Endothelial cell of umbilical vein (primary cell): ENCODE results near the gene FLT3. TPM values are rescaled to one million over a fixed set of nuclear protein-coding genes. Genes with fewer than 3 reads are reported as not detected.

ENCODE experiments used
- BruUV-seq: library from RNA; stranded (reverse); fragments of 400-500 nt; replicated peaks from 2 replicates; lab custom pipeline; 2021; lab: Mats Ljungman, UMichigan
- CTCF ChIA-PET: fragments of 300-600, 350-600 bp; sonication (Branson Sonifier 250); formaldehyde crosslinking; loops from one replicate; lab custom pipeline; 2021; ENCODE audit warnings: antibody characterized with exemption, inconsistent platforms; lab: Charles Lee
- POLR2A ChIA-PET: fragments of 300-600, 350-600 bp; sonication (Branson Sonifier 250); formaldehyde crosslinking; loops from one replicate; lab custom pipeline; 2021; ENCODE audit warnings: antibody characterized with exemption, inconsistent platforms; lab: Charles Lee
- DNase-seq: peaks from one replicate; pipeline ENCODE4 v3.0.0-alpha.2; 2011; ENCODE audit warnings: low read depth, low spot score
- FAIRE-seq: peaks from 2 replicates; lab custom pipeline; 2011; peaks lifted over from hg19 to GRCh38; lab: Jason Lieb, UNC
- H2AFZ ChIP-seq: 2 replicates; pipeline ENCODE4 v1.6.0; 2012; ENCODE audit warnings: low read depth, low read length, control low read depth, inconsistent platforms
- H3K27ac ChIP-seq: 2 replicates; pipeline ENCODE4 v1.5.1; 2011; ENCODE audit warnings: low read depth, mild to moderate bottlenecking, control low read depth, low read length, moderate library complexity; ENCODE audit not compliant: insufficient read depth
- H3K27me3 ChIP-seq, 2 experiments: 2 replicates each; pipeline versions ENCODE4 v1.6.0 to v1.6.1; 2011; ENCODE audit warnings: low read length in 2 of 2, mixed read lengths in 1 of 2; ENCODE audit not compliant: control insufficient read depth in 2 of 2, insufficient read depth in 2 of 2
- H3K36me3 ChIP-seq, 2 experiments: 2 replicates in 1 of 2; 3 replicates in 1 of 2; pipeline ENCODE4 v1.5.1; 2011; ENCODE audit warnings: low read length in 2 of 2, mild to moderate bottlenecking in 1 of 2, moderate library complexity in 1 of 2; ENCODE audit not compliant: control insufficient read depth in 2 of 2, insufficient read depth in 2 of 2; ENCODE audit errors: extremely low read depth in 1 of 2
- H3K4me1 ChIP-seq: 3 replicates; pipeline ENCODE4 v1.5.1; 2011; ENCODE audit warnings: mild to moderate bottlenecking, low read length; ENCODE audit not compliant: control insufficient read depth, insufficient read depth; ENCODE audit errors: extremely low read depth
- H3K4me2 ChIP-seq: 2 replicates; pipeline ENCODE4 v1.6.1; 2011; ENCODE audit warnings: low read length, control low read depth, mixed read lengths; ENCODE audit not compliant: insufficient read depth
- H3K4me3 ChIP-seq, 3 experiments: fragments of 200-600 bp in 1 of 3; sonication (generic), shearing (Covaris generic) in 1 of 3; replicated peaks in 1 of 3; 2 replicates each; pipeline ENCODE4 v1.5.1; 2011 to 2016; ENCODE audit warnings: control low read depth in 3 of 3, low read length in 3 of 3, mild to moderate bottlenecking in 2 of 3, inconsistent platforms in 1 of 3, low read depth in 1 of 3, moderate library complexity in 1 of 3; ENCODE audit not compliant: insufficient read depth in 1 of 3
- H3K79me2 ChIP-seq: 2 replicates; pipeline ENCODE4 v1.6.0; 2012; ENCODE audit warnings: low read length, inconsistent platforms; ENCODE audit not compliant: control insufficient read depth, insufficient read depth
- H3K9ac ChIP-seq: replicated peaks from 2 replicates; pipeline ENCODE3; 2011; ENCODE audit warnings: low read length, control low read depth; ENCODE audit not compliant: insufficient read depth; ENCODE audit errors: extremely low read depth
- H3K9me1 ChIP-seq: replicated peaks from 3 replicates; pipeline ENCODE4 v1.6.0; 2011; ENCODE audit warnings: mild to moderate bottlenecking, low read length; ENCODE audit not compliant: control insufficient read depth, insufficient read depth; ENCODE audit errors: extremely low read depth
- H3K9me3 ChIP-seq: replicated peaks from 2 replicates; pipeline ENCODE4 v1.5.1; 2012; ENCODE audit warnings: low read length, inconsistent platforms; ENCODE audit not compliant: control insufficient read depth, insufficient read depth
- H4K20me1 ChIP-seq: replicated peaks from 2 replicates; pipeline ENCODE3; 2011; ENCODE audit warnings: mild to moderate bottlenecking, low read length; ENCODE audit not compliant: control insufficient read depth, insufficient read depth; ENCODE audit errors: extremely low read depth
- EZH2 ChIP-seq: IDR thresholded peaks from 2 replicates; pipeline ENCODE4 v1.6.1; 2012; ENCODE audit warnings: borderline replicate concordance, low read depth, mild to moderate bottlenecking, moderate library complexity, low read length, inconsistent platforms; ENCODE audit not compliant: severe bottlenecking
- FOS ChIP-seq: IDR thresholded peaks from 2 replicates; pipeline ENCODE4 v1.6.1; 2011; ENCODE audit warnings: mild to moderate bottlenecking, low read length, moderate library complexity, borderline replicate concordance; ENCODE audit not compliant: insufficient read depth
- GATA2 ChIP-seq: IDR thresholded peaks from 2 replicates; pipeline ENCODE4 v1.7.0; 2011; ENCODE audit warnings: low read depth, mild to moderate bottlenecking, moderate library complexity, mixed read lengths, low read length; ENCODE audit not compliant: insufficient read length, insufficient read depth
- MYC ChIP-seq: IDR thresholded peaks from one replicate; pipeline ENCODE4 v1.6.1; 2011; ENCODE audit warnings: mild to moderate bottlenecking, low read depth, low read length
- POLR2A ChIP-seq: IDR thresholded peaks from 2 replicates; pipeline ENCODE4 v1.6.1; 2012; ENCODE audit warnings: low read depth, mild to moderate bottlenecking, control low read depth, low read length
- POLR2AphosphoS5 ChIP-seq: IDR thresholded peaks from 2 replicates; pipeline ENCODE4 v1.6.1; 2012; ENCODE audit warnings: low read depth, mild to moderate bottlenecking, control low read depth, low read length, moderate library complexity; ENCODE audit not compliant: insufficient read depth
- dilution Hi-C: fragments of 300-500 bp; cut with MboI; formaldehyde crosslinking; loops from one replicate; pipeline ENCODE4 v1.15.0; 2019; ENCODE audit warnings: low sequenced_read_pairs; ENCODE audit not compliant: extremely low pct_ligation_motif_present
- intact Hi-C: fragments of 100-400 bp; cut with micrococcal nuclease; formaldehyde crosslinking; loops from one replicate; pipeline ENCODE4 v1.10.0; 2022
- polyA plus RNA-seq, 4 experiments: library from polyadenylated mRNA; depleted of rRNA in 3 of 4; stranded (reverse) in 3 of 4; unstranded in 1 of 4; fragments of >200 nt; gene quantifications; 2 replicates each; pipeline versions ENCODE4 v1.2.1 to v1.2.3, GENCODE V29; 2011 to 2012; ENCODE audit warnings: missing spikeins in 1 of 4
- small RNA-seq: library from RNA; depleted of rRNA; stranded (forward); fragments of <200 nt; gene quantifications from one replicate; pipeline ENCODE3, GENCODE V24; 2012; ENCODE audit warnings: low replicate concordance, low read depth; ENCODE audit not compliant: insufficient read depth, insufficient read length
- total RNA-seq: library from RNA; stranded (reverse); gene quantifications from 2 replicates; pipeline ENCODE4 v1.2.3, GENCODE V29; 2021
- TF ChIP-seq, protein P1 (sequence below), 2 donors: IDR thresholded peaks; 1 replicate in 1 of 2; 2 replicates in 1 of 2; pipeline ENCODE4 v1.5.1; 2011; ENCODE audit warnings: low read length in 2 of 2, mild to moderate bottlenecking in 2 of 2, moderate library complexity in 2 of 2, control low read depth in 1 of 2, inconsistent platforms in 1 of 2, low read depth in 1 of 2; ENCODE audit not compliant: insufficient read depth in 1 of 2; ENCODE audit errors: extremely low read depth in 1 of 2

The FLT3 gene
- total and polyA plus RNA-seq, 2 donors (not counting 3 experiments of a cell fraction or from before 2014, with no cell fraction given): 0.03 TPM; not detected in 1

DNA sequence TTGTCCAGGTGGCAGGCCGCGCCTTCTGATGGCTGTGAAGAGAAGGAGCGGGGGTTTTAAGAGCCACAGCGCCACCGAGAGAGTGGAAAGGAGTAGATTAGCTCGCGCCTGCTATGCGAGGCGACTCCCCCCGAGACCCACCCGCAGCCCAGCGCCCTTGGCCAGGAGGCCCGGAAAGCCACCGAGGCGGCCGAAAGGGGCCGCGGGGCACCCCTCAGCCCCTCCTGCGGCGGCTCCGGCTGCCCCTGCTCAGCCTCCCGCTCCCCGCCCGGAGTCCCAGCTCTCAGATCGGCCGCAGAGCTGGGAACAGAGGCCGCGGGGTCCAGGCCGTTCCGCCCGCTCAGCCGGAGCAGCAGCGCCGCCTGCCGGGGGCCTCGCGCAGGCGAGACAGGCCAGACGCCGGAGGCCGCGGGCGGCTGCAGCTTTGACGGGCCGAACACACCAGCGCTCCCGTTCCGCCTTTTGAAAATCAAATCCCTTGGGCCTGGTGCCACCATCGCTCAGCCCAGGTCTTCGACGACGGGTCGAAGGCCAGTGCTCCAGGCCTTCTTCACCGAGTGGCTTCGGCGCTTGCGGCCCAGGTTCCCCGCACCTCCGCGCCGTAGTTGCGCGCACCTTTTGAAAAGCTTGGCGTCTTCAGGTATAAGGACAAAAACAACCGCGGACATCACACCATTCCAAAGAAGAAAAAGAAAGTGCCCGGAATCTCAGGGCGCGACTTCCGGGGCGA, 146.5 kb downstream of the FLT3 start:
- DNase-seq (peak; percentile 64), FAIRE-seq (peak; percentile 15)
- peak overlapping the region; percentile 99 for H2AFZ ChIP-seq
- ChIA-PET CTCF (interaction anchor here (0.6 to 5.2 kb wide), 53 partner anchors 8 to 1458 kb away, joined by 3 to 135 read pairs (median 5); partner anchors contain the start of genes PDX1 and POLR1D), POLR2A (no interaction called here)
- H3K79me2 ChIP-seq: no peaks in the 10 kb centered on the region
- H3K27ac ChIP-seq: no peak overlapping the region
- TF ChIP-seq GATA2: no peak
- TF ChIP-seq, protein P1, sequence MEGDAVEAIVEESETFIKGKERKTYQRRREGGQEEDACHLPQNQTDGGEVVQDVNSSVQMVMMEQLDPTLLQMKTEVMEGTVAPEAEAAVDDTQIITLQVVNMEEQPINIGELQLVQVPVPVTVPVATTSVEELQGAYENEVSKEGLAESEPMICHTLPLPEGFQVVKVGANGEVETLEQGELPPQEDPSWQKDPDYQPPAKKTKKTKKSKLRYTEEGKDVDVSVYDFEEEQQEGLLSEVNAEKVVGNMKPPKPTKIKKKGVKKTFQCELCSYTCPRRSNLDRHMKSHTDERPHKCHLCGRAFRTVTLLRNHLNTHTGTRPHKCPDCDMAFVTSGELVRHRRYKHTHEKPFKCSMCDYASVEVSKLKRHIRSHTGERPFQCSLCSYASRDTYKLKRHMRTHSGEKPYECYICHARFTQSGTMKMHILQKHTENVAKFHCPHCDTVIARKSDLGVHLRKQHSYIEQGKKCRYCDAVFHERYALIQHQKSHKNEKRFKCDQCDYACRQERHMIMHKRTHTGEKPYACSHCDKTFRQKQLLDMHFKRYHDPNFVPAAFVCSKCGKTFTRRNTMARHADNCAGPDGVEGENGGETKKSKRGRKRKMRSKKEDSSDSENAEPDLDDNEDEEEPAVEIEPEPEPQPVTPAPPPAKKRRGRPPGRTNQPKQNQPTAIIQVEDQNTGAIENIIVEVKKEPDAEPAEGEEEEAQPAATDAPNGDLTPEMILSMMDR (IDR thresholded peaks at IDR 0.05; ENCODE audit: extremely low read depth in 1 of 2, insufficient read depth in 1 of 2, low read depth in 1 of 2, low read length in 2 of 2): peak; percentile 89 to 95
- TF ChIP-seq POLR2A: no peak
- TF ChIP-seq FOS: no peak
- no peak for TF ChIP-seq MYC
- peak; percentile 75 for TF ChIP-seq EZH2
- no peak for TF ChIP-seq POLR2AphosphoS5
- H3K4me2 ChIP-seq: peak overlapping the region; percentile 84
- H4K20me1 ChIP-seq: no peaks in the 10 kb centered on the region
- dilution Hi-C loops: no loop called here
- no peaks in the 10 kb centered on the region for H3K9me1 ChIP-seq
- H3K36me3 ChIP-seq: no peaks in the 10 kb centered on the region
- intact Hi-C loops: loop anchor here (1.0 to 10.0 kb wide), 6 partner anchors 30 to 589 kb away; no protein-coding TSS in a partner anchor
- H3K9ac ChIP-seq: peak overlapping the region; percentile 9
- peak overlapping the region; percentile 27 to 52 (median 32) for H3K4me3 ChIP-seq
- H3K27me3 ChIP-seq: peaks cover 36 to 67% of the 10 kb centered on the region in 2 experiments
- H3K9me3 ChIP-seq: no peaks in the 10 kb centered on the region
- H3K4me1 ChIP-seq: peaks cover 15% of the 10 kb centered on the region
- BruUV-seq: no TSS peak

Small RNA genes lying within 50 kb of the gene (small RNA-seq; reads per million reads assigned to genes)
- not detected for gene RN7SL272P

Other genes starting within 250 kb of the FLT3 start
- not detected in 2 replicates for gene PDX1, start 180.6 kb downstream of the FLT3 start, total RNA-seq
- not detected in 2 replicates for gene PDX1, start 180.6 kb downstream of the FLT3 start, polyA plus RNA-seq
- gene CDX2, start 131.3 kb downstream of the FLT3 start, total RNA-seq: not detected in 2 replicates
- gene CDX2, start 131.3 kb downstream of the FLT3 start, polyA plus RNA-seq: not detected in 2 replicates
- not detected in 2 replicates for gene URAD, start 111.9 kb downstream of the FLT3 start, total RNA-seq
- gene URAD, start 111.9 kb downstream of the FLT3 start, polyA plus RNA-seq: not detected in 2 replicates
- gene PAN3, start 38.0 kb upstream of the FLT3 start, total RNA-seq: 31.6 and 31.9 TPM in 2 replicates
- gene PAN3, start 38.0 kb upstream of the FLT3 start, polyA plus RNA-seq: 7.8 and 8.5 TPM in 2 replicates